SK-N-MC (cell line): ENCODE measurements around the gene CARMIL1.

Experiments used
- DNase-seq: peaks from one replicate; pipeline ENCODE4 v3.0.0-alpha.2; 2011; ENCODE audit warnings: low read depth, low spot score
- H3K27ac ChIP-seq: fragments of 200-600 bp; sonication (generic); 2 replicates; pipeline ENCODE4 v1.5.1; 2016; ENCODE audit warnings: mixed run types
- H3K36me3 ChIP-seq: fragments of 200-600 bp; sonication (generic); 2 replicates; pipeline ENCODE4 v1.6.1; 2017; ENCODE audit warnings: antibody characterized with exemption, low read length, mixed read lengths; ENCODE audit not compliant: insufficient read depth
- H3K4me3 ChIP-seq: fragments of 200-600 bp; sonication (generic); 2 replicates; pipeline ENCODE4 v1.5.1; 2016
- H3K9ac ChIP-seq: fragments of 200-600 bp; sonication (generic); 2 replicates; pipeline ENCODE4 v1.8.0; 2017; ENCODE audit warnings: mixed run types, mixed read lengths; ENCODE audit not compliant: insufficient read length
- H3K9me3 ChIP-seq: fragments of 200-600 bp; sonication (generic); 2 replicates; pipeline ENCODE4 v1.6.1; 2017; ENCODE audit warnings: low read depth, mild to moderate bottlenecking, antibody characterized with exemption, low read length, moderate library complexity, mixed read lengths
- EZH2 ChIP-seq: fragments of 200-600 bp; sonication (generic); IDR thresholded peaks from one replicate; pipeline ENCODE4 v1.6.1; 2017; ENCODE audit warnings: antibody characterized with exemption
- FOXP2 ChIP-seq: optimal IDR thresholded peaks from 2 replicates; pipeline ENCODE3; 2011; ENCODE audit warnings: mild to moderate bottlenecking, moderate library complexity; ENCODE audit not compliant: insufficient read depth; ENCODE audit errors: extremely low read length, control extremely low read depth
- POLR2AphosphoS5 ChIP-seq: IDR thresholded peaks from 2 replicates; pipeline ENCODE4 v1.6.1; 2012; ENCODE audit warnings: mild to moderate bottlenecking, low read depth, low read length, borderline replicate concordance

CARMIL1 gene

GRCh38 chr6:25244865-25245264 is 34.3 kb upstream of the CARMIL1 start:
- Histone ChIP-seq H3K9me3 (no peaks in the 10 kb centered on the region), H3K36me3 (no peaks in the 10 kb centered on the region), H3K9ac (no peak overlapping the region), H3K4me3 (no peak overlapping the region), H3K27ac (no peak overlapping the region)
- no peak for DNase-seq
- no peak for TF ChIP-seq EZH2
- no peak for TF ChIP-seq FOXP2
- TF ChIP-seq POLR2AphosphoS5, result no peak

GRCh38 chr6:25248123-25248522 is 31.1 kb upstream of the CARMIL1 start:
- H3K4me3 ChIP-seq, result no peak overlapping the region
- no peaks in the 10 kb centered on the region for H3K9me3 ChIP-seq
- no peaks in the 10 kb centered on the region for H3K36me3 ChIP-seq
- no peak overlapping the region for H3K27ac ChIP-seq
- H3K9ac ChIP-seq, result no peak overlapping the region
- TF ChIP-seq POLR2AphosphoS5, result no peak
- TF ChIP-seq FOXP2, result no peak
- no peak for TF ChIP-seq EZH2
- no peak for DNase-seq

- H3K27ac ChIP-seq, result no peak overlapping the region
- H3K4me3 ChIP-seq, result no peak overlapping the region
- no peaks in the 10 kb centered on the region for H3K9me3 ChIP-seq
- H3K9ac ChIP-seq, result no peak overlapping the region
- DNase-seq, result no peak
- TF ChIP-seq FOXP2 (no peak), EZH2 (no peak), POLR2AphosphoS5 (no peak)
- H3K36me3 ChIP-seq, result no peaks in the 10 kb centered on the region
Observed at GRCh38 chr6:25249133-25249532, 30.0 kb upstream of the CARMIL1 start.

GRCh38 chr6:25250878-25251277 is 28.3 kb upstream of the CARMIL1 start:
- Histone ChIP-seq H3K9me3 (no peaks in the 10 kb centered on the region), H3K4me3 (no peak overlapping the region), H3K36me3 (no peaks in the 10 kb centered on the region), H3K9ac (no peak overlapping the region), H3K27ac (no peak overlapping the region)
- TF ChIP-seq FOXP2 (no peak), EZH2 (no peak), POLR2AphosphoS5 (no peak)
- no peak for DNase-seq

GRCh38 chr6:25251426-25251825 is 27.7 kb upstream of the CARMIL1 start:
- Histone ChIP-seq H3K4me3 (no peak overlapping the region), H3K36me3 (no peaks in the 10 kb centered on the region), H3K9ac (no peak overlapping the region), H3K9me3 (no peaks in the 10 kb centered on the region), H3K27ac (no peak overlapping the region)
- no peak for DNase-seq
- TF ChIP-seq POLR2AphosphoS5 (no peak), EZH2 (no peak), FOXP2 (no peak)

GRCh38 chr6:25253351-25253750 is 25.8 kb upstream of the CARMIL1 start:
- Histone ChIP-seq H3K9me3 (no peaks in the 10 kb centered on the region), H3K27ac (no peak overlapping the region), H3K36me3 (no peaks in the 10 kb centered on the region), H3K4me3 (no peak overlapping the region), H3K9ac (no peak overlapping the region)
- TF ChIP-seq POLR2AphosphoS5, result no peak
- TF ChIP-seq EZH2, result no peak
- TF ChIP-seq FOXP2, result no peak
- no peak for DNase-seq

GRCh38 chr6:25254671-25255070 is 24.5 kb upstream of the CARMIL1 start:
- Histone ChIP-seq H3K4me3 (no peak overlapping the region), H3K9me3 (no peaks in the 10 kb centered on the region), H3K9ac (no peak overlapping the region), H3K27ac (no peak overlapping the region), H3K36me3 (no peaks in the 10 kb centered on the region)
- no peak for TF ChIP-seq POLR2AphosphoS5
- no peak for TF ChIP-seq EZH2
- no peak for TF ChIP-seq FOXP2
- no peak for DNase-seq

GRCh38 chr6:25257686-25258348 is 21.4 kb upstream of the CARMIL1 start:
- Histone ChIP-seq H3K9me3 (no peaks in the 10 kb centered on the region), H3K4me3 (no peak overlapping the region), H3K36me3 (no peaks in the 10 kb centered on the region), H3K27ac (peak overlapping the region; percentile 54), H3K9ac (no peak overlapping the region)
- TF ChIP-seq POLR2AphosphoS5, result no peak
- TF ChIP-seq FOXP2, result no peak
- TF ChIP-seq EZH2, result no peak
- DNase-seq, result no peak

- no peak overlapping the region for H3K4me3 ChIP-seq
- no peak for TF ChIP-seq EZH2
- TF ChIP-seq POLR2AphosphoS5, result no peak
- TF ChIP-seq FOXP2, result no peak
- no peaks in the 10 kb centered on the region for H3K36me3 ChIP-seq
- no peak for DNase-seq
- H3K27ac ChIP-seq, result no peak overlapping the region
- no peak overlapping the region for H3K9ac ChIP-seq
- no peaks in the 10 kb centered on the region for H3K9me3 ChIP-seq
Observed at GRCh38 chr6:25259756-25260155, 19.4 kb upstream of the CARMIL1 start.
